Amygdala (tissue), 56 donors: ENCODE measurements around the gene DPH7.
A peak's percentile ranks its signal among the peaks of the same experiment; 100 is the strongest.
"Not testable (repeated sequence)": the region's sequence is repeated elsewhere in the genome, so short reads cannot be mapped to it uniquely, and the experiment has no call there.

Experiments
- DNase-seq, 56 donors: peaks; one replicate each; lab custom pipeline; 2025; lab: John Stamatoyannopoulos, UW

DPH7 gene

GRCh38 chr9:137578518-137579258, at the start of gene DPH7:
TSS of gene DPH7 (minus strand) at chr9:137578925. CDS start at chr9:137578777, 148 bp downstream.
- DNase-seq = peak; percentile 29 to 99 (median 88)

DNA sequence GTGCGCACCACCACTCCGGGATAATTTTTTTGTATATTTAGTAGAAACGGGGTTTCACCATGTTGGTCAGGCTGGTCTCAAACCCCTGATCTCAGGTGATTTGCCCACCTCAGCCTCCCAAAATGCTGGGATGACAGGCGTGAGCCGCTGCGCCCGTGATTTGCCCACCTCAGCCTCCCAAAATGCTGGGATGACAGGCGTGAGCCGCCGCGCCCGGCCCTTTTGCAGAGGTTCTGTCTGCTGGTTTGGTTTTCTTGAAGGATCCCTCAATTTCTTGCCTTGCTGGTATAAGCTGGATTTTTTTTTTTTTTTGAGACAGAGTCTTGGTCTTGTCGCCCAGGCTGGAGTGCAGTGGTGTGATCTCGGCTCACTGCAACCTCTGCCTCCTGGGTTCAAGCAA, 48.7 kb upstream of the DPH7 start:
- not testable (repeated sequence) for DNase-seq

DNA sequence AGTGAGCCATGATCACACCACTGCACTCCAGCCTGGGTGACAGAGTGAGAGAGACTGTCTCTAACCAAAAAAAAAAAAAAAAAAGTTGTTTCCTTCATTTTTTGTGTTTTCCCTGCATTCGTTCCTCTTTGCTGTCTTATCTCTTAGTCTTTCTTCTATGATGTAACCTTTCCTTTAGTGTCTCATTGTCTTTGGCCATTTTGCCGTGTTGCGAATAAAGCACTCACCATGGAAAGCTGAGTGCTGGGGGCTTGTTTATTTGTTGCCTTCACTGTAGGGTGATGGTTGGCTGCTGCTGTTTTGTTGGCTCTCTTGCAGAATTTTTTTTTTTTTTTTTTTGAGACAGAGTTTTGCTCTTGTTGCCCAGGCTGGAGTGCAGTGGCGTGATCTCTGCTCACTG, 47.7 kb upstream of the DPH7 start:
- DNase-seq = no peak

DNA sequence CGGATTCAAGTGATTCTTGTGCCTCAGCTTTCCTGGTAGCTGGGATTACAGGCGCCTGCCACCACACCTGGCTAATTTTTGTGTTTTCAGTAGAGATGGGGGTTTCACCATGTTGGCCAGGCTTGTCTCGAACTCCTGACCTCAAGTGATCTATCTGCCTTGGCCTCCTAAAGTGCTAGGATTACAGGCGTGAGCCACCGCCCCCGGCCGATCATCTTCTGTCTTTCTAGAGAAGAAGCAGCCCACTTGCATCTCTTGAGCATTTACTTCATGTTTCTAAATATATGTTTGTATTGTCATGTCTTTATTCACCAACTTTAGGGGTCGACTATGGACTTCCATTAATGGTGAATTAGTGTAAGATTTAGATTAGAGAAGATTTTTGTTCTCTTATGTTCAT, 43.5 kb upstream of the DPH7 start:
- not testable (repeated sequence) for DNase-seq

GRCh38 chr9:137621131-137621757, 42.5 kb upstream of the DPH7 start:
- no peak for DNase-seq

GRCh38 chr9:137620581-137620980, 41.9 kb upstream of the DPH7 start:
- no peak for DNase-seq

DNA sequence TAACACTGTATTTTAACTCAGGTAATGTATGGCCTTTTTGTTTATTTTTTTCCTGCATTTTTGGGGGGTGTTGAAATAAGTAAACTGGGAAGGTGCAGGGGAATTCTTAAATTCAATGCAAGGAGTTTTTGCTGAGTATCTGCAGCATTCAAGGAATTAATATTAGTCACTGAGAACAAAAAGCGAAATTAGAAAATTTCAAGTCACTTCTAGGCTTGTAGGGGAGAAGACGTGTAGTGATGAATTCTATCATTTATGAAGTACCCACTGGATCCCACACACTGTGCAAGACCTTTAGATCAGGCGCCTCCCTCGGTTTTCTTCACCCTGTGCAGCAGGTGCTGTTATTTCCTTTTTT, 41.3 kb upstream of the DPH7 start:
- DNase-seq = no peak

DNA sequence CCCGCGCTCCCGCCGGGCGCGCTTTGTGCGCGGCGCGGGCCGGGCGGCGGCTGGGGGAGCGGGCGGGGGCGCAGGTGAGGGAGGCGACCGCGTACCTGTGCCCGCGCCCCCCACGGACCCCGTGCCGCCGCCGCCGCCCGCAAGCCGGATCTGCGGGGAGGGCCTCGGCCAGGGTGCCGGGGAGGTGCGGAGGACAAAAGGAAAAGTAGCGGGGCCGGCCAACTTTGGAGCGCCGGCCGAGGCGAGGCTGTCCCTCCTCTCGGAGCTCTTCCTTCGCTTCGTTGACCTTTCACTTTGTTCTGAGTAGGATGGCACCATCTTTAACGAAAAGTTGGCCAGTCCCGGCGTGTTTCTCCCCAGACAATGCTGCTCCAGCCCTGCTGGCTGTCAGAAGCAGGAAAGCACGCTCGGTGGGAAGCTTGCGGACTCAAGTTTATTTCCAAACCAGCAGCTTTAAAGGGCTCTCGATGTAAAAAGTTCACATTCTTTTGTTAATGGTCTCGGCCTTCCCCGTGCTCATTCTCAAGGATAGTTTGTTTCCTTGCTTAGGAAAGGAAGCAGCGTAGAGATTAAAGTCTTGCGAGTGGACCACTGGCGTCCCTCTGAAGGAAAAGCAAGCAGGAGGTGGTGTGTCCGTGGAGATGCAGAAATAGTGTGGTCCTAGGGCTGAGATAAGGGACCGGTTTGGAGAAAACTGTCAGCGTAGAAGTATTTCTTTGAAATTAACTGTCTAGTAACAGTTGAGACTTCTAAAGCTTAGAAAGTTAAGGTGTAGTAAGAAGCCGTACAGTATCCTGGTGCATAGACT, 40.7 kb upstream of the DPH7 start:
- DNase-seq = no peak

- DNase-seq = peak in 50 of 56 donors; percentile 49 to 94 (median 81)
These were observed 39.7 kb upstream of the DPH7 start, which contains the start of gene EHMT1 for GRCh38 chr9:137618105-137619067. TSS of gene EHMT1 (plus strand) at chr9:137619005. CDS start at chr9:137619029, 24 bp downstream.

DNA sequence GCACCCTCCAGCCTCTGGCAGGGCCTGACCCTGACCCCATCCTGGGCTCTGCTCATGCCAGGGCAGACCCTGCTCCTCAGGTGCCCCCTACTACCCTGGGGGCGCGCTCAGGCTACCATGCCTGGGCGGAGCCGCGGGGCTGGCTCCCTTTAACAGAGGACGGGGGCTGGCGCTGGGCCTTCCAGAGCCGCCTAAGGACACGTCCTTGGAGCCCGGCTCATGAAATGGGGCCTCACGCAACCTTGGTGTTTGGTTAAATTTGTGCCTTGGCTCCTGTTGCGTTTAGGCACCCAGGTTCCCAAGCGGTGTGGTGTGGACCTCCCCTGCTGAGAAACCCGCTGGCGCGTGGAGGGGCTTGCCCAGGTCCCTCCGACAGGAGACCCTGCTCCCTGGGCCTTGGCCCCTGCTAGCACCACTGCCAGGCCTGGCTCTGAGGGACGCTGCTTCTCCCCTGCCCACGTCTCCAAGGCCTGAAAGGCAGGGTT, 36.7 kb upstream of the DPH7 start:
- no peak for DNase-seq

GRCh38 chr9:137614631-137615386, 36.1 kb upstream of the DPH7 start:
- DNase-seq = no peak

- no peak for DNase-seq
These were observed 35.2 kb upstream of the DPH7 start for GRCh38 chr9:137613738-137614523.

DNA sequence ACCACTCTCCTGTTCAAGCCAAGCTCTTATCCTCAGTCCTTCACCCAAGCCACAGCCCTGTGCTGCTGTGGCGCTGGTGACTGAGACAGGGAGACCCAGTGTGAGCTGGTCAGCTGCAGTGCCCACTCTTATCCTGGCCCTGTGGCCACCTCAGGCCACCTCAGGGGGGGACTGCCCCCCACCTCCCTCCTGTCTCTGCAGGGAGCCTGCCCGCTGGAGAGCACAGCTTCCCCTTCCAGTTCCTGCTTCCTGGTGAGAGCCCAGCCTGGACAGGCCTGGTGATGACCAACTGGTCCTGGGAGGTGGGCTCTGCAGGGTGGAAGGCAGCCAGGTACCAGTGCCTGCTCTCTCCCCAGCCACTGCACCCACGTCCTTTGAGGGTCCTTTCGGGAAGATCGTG, 34.5 kb upstream of the DPH7 start:
- no peak for DNase-seq

DNA sequence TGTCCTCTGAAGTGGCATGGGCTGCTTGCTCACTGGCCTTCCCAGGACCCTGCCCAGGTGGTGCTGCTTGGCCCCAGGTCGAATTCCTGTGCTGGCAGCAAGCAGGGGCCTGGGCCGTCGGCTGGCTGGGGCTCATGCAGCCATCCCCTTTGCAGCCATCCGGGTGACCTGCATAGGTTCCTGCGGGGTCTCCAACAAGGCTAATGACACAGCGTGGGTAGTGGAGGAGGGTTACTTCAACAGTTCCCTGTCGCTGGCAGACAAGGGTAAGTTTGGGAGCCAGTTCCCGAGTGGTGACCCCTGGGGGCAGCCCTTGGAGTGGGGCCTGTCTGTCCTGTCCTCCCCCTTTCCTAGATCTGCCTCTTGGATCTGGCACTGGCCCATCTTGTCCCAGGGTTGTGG, 34.0 kb upstream of the DPH7 start:
- no peak for DNase-seq

DNA sequence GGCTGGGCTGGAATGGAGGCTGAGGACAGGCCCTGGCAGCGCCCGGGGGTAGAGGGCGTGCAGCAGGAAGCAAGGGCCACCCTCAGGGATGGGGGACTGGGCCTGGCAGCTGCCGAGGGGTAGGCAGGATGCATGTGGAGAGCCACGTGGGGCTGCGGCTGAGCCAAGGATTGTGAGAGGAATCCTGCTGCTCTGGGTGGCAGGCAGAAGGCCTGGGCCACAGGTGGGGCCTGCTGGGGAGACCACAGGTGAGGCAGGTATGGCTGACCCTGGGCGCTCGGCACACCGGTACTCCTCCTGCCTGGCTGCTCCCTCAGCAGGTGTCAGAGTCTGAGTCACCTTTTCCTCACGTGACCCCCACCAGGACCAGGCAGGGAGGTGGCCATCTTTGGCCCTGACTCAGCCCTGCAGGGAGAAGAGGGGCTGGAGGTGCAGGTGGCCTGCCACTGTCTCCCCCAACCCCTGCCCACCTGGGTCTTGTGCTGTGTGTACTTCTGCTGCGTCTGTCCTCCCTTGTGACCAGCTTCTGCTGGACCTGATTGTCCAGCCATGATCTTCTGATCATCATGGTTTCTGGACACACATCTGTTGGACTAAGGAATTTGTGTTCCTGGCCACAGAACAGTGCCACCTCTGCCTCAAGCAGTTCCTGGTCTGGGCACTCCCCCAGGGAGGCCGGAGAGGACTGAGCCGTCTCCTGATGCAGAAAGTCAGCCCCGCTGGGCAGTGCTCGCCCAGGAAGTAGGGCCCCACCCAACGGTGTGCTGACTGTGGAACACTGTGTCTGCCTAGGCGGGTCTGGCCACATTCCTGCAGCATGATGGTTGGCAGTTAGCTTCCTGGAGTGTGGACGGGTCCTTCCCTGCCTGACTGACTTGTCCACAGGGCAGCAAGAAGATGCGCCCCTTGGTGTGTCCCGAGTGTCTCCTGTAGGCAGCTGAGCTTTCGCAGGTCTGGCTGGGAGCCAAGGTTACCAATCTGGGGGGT, 33.2 kb upstream of the DPH7 start:
- DNase-seq = no peak

- no peak for DNase-seq
These were observed 32.2 kb upstream of the DPH7 start for GRCh38 chr9:137610944-137611343.

DNA sequence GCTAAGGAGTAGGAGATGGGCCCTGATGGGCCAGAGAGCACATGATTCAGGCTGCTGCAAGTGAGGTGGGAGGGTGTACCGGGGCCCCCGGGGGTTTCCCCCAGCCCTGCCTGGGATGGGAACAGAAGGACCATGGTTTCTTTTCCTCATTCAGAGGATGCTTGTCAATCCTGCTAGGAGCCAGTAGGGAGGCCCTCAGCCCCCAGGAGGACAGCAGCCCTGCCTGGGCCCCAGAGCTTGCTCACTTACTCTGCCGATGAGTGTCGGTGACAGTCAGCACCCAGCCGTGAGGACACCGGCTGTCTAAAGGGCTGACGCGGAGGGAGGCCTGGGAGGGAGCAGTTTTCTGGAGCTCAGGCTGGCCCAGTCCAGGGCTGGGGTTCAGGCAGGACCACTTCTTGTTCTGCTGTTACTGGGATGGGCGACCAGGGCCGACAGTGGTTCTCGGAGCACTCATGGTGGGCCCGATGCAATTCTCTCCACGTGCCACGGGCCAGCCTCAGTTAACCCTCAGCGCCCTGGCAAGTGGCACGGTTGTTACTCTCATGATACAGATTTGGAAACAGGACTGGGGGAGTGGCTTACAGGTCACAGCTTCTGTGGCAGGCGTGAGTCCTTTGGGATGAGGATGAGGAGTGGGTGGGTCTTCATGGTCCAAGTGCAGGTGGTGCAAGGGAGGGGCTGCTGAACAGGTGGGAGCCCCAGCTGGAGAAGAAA, 28.6 kb upstream of the DPH7 start:
- no peak for DNase-seq
